Psoas muscle (tissue), 8 donors: ENCODE results near the gene GP2. TPM values are rescaled to one million over a fixed set of nuclear protein-coding genes. Genes with fewer than 3 reads are reported as not detected.

Experiments used
- ATAC-seq, 4 donors: fragments of 200-7000 bp; cut with Tn5 transposase; one replicate each; pipeline ENCODE4 v1.9.1; 2020; ENCODE audit warnings: moderate library complexity in 3 of 4, mild to moderate bottlenecking in 2 of 4
- DNase-seq, 2 donors: peaks; one replicate each; pipeline ENCODE4 v3.0.0-alpha.2; 2020
- H3K27ac ChIP-seq: fragments of 200-600 bp; one replicate; pipeline ENCODE4 v1.8.0; 2022
- H3K27me3 ChIP-seq, 3 donors: fragments of 200-600 bp in 1 of 3; one replicate each; pipeline versions ENCODE4 v1.6.1 to v1.8.0; 2013 to 2022; ENCODE audit warnings: low read length in 2 of 3, mild to moderate bottlenecking in 2 of 3, moderate library complexity in 1 of 3; ENCODE audit not compliant: insufficient read depth in 3 of 3
- H3K36me3 ChIP-seq, 2 donors: fragments of 200-600 bp in 1 of 2; one replicate each; pipeline versions ENCODE4 v1.6.1 to v1.8.0; 2013 to 2022; ENCODE audit warnings: low read depth in 1 of 2, mild to moderate bottlenecking in 1 of 2, moderate library complexity in 1 of 2; ENCODE audit not compliant: insufficient read depth in 1 of 2
- H3K4me1 ChIP-seq: fragments of 200-600 bp; one replicate; pipeline ENCODE4 v1.8.0; 2022
- H3K4me3 ChIP-seq: fragments of 200-600 bp; one replicate; pipeline ENCODE4 v1.8.0; 2022; ENCODE audit warnings: mild to moderate bottlenecking
- H3K9me3 ChIP-seq: fragments of 200-600 bp; one replicate; pipeline ENCODE4 v1.8.0; 2022
- WGBS, 3 donors: extraction: QIAGEN DNeasy Blood & Tissue Kit; methylation state at CpG; one replicate each; pipeline versions ENCODE4 v1.1.6 to v1.1.7; 2013; 5-methylcytosine and 5-hydroxymethylcytosine counted together
- intact Hi-C, 2 donors: fragments of 100-400 bp; cut with DNase I; formaldehyde crosslinking; loops; one replicate each; pipeline versions ENCODE4 v1.11.0 to v1.14.2; 2022
- polyA plus RNA-seq, 3 donors: library from polyadenylated mRNA; stranded (reverse); fragments of 200-250 nt; gene quantifications; one replicate each; pipeline ENCODE4 v1.2.3, GENCODE V29; 2013
- total RNA-seq, 4 donors: library from RNA; stranded (reverse); fragmentation: NEBNext Ultra II Directional in 2 of 4; extraction: Animal tissue kit (Norgen Biotek cat#: 25700) in 2 of 4; gene quantifications; one replicate each; pipeline versions ENCODE4 v1.2.1 to v1.2.4, GENCODE V29; 2021 to 2023
- TF ChIP-seq, protein P1 (sequence below): fragments of 200-600 bp; IDR thresholded peaks from one replicate; pipeline ENCODE4 v1.8.0; 2022; ENCODE audit warnings: antibody characterized with exemption
- donor health status: healthy with polysubstance abuse.
- donor health status: DM: no; HTN: no; CAD: no; lungs with moderate emphysema.
- donor health status: Bipolar disorder and iron deficiency.
- donor health status: healthy.
- donor health status: DM: yes; HTN: yes; CAD: no.
- donor health status: DM: no; HTN: no; CAD: no.
- donor health status: DM: no; HTN: no; CAD: no.
- donor health status: DM: yes; HTN: yes; CAD: no.

The GP2 gene
- total and polyA plus RNA-seq, 7 donors, result 0.34 to 3.1 (median 0.91) TPM; not detected in 3

GRCh38 chr16:20319406-20319805, 7.9 kb downstream of the GP2 start:
- TF ChIP-seq, protein P1, sequence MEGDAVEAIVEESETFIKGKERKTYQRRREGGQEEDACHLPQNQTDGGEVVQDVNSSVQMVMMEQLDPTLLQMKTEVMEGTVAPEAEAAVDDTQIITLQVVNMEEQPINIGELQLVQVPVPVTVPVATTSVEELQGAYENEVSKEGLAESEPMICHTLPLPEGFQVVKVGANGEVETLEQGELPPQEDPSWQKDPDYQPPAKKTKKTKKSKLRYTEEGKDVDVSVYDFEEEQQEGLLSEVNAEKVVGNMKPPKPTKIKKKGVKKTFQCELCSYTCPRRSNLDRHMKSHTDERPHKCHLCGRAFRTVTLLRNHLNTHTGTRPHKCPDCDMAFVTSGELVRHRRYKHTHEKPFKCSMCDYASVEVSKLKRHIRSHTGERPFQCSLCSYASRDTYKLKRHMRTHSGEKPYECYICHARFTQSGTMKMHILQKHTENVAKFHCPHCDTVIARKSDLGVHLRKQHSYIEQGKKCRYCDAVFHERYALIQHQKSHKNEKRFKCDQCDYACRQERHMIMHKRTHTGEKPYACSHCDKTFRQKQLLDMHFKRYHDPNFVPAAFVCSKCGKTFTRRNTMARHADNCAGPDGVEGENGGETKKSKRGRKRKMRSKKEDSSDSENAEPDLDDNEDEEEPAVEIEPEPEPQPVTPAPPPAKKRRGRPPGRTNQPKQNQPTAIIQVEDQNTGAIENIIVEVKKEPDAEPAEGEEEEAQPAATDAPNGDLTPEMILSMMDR, result no peak
- H3K36me3 ChIP-seq, result no peaks in the 10 kb centered on the region
- H3K4me3 ChIP-seq, result no peak overlapping the region
- DNase-seq (no peak), ATAC-seq (no peak)
- H3K27me3 ChIP-seq, result no peaks in the 10 kb centered on the region
- intact Hi-C loops, result no loop called here
- WGBS, 3 donors, result 66 to 76% (median 75%) methylated on average over 1 of the region's 1 CpG
- no peaks in the 10 kb centered on the region for H3K9me3 ChIP-seq
- H3K27ac ChIP-seq, result no peak overlapping the region
- no peaks in the 10 kb centered on the region for H3K4me1 ChIP-seq

DNA sequence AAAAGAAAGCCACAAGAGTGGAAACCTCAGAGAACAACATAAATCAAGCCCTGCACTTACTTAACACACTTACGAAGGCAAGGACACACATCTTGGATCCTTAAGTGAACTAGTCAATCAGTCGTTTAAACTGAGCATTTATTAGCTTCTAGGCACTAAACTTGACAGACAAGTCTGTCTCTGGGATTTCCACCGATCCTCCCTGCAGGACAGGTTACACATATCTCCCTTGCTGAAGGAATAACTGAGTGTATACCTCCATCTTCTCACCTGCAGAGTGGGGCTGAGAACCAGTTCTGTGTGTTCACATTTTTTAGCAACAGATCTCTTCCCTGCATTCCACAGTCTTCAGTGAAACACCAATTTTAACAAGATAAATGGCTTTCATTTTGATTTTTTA, 8.9 kb downstream of the GP2 start:
- ATAC-seq, result no peak
- 59 to 65% (median 61%) methylated on average over 3 of the region's 3 CpGs for WGBS, 3 donors
- no peak for DNase-seq

DNA sequence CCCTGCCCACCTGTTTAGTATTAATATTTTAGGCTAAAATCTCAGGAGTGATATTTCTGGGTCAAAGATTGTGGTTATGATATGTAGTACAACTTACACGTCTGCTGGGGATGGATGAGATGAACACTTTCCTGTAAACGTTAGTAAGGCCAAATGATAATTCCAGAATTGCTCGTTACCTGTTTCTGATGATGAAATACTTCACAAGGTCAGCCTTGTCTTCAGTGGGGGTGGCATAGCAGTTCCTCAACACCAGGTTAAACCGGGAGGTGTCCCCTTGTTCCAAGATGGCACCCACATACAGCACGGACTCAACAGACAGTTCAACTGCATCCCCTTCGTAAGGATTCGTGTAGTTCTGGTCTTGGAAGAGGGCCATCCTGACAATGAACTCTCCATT, 9.3 kb downstream of the GP2 start:
- Histone ChIP-seq H3K4me3 (no peak overlapping the region), H3K9me3 (no peaks in the 10 kb centered on the region), H3K27ac (no peak overlapping the region), H3K27me3 (no peaks in the 10 kb centered on the region), H3K36me3 (no peaks in the 10 kb centered on the region), H3K4me1 (no peaks in the 10 kb centered on the region)
- ATAC-seq, result no peak
- DNase-seq, result no peak
- intact Hi-C loops, result no loop called here
- WGBS, 3 donors, result 64 to 71% (median 68%) methylated on average over 7 of the region's 7 CpGs
- TF ChIP-seq, protein P1, result no peak

More for the DNA sequence above, 8.9 kb downstream of the GP2 start:
- no peaks in the 10 kb centered on the region for H3K27me3 ChIP-seq
- no peak overlapping the region for H3K27ac ChIP-seq
- intact Hi-C loops, result no loop called here
- no peaks in the 10 kb centered on the region for H3K36me3 ChIP-seq
- H3K4me1 ChIP-seq, result no peaks in the 10 kb centered on the region
- TF ChIP-seq, protein P1, result no peak
- no peak overlapping the region for H3K4me3 ChIP-seq
- H3K9me3 ChIP-seq, result no peaks in the 10 kb centered on the region

- H3K4me1 ChIP-seq, result no peaks in the 10 kb centered on the region
- intact Hi-C loops, result no loop called here
- no peak overlapping the region for H3K27ac ChIP-seq
- WGBS, 3 donors, result 38 to 39% (median 38%) methylated on average over 8 of the region's 8 CpGs
- ATAC-seq (no peak), DNase-seq (no peak)
- H3K9me3 ChIP-seq, result no peaks in the 10 kb centered on the region
- no peak overlapping the region for H3K4me3 ChIP-seq
- H3K27me3 ChIP-seq, result no peaks in the 10 kb centered on the region
- TF ChIP-seq, protein P1, result no peak
- H3K36me3 ChIP-seq, result no peaks in the 10 kb centered on the region
These were observed 10.2 kb downstream of the GP2 start for GRCh38 chr16:20317117-20317516.

GRCh38 chr16:20316715-20317114, 10.6 kb downstream of the GP2 start:
- no peaks in the 10 kb centered on the region for H3K27me3 ChIP-seq

More at GRCh38 chr16:20316715-20317114, 10.6 kb downstream of the GP2 start:
- no peak overlapping the region for H3K4me3 ChIP-seq
- 57 to 64% (median 57%) methylated on average over 5 of the region's 5 CpGs for WGBS, 3 donors
- no peak overlapping the region for H3K27ac ChIP-seq
- ATAC-seq (no peak), DNase-seq (no peak)
- no peaks in the 10 kb centered on the region for H3K9me3 ChIP-seq
- intact Hi-C loops, result no loop called here
- H3K4me1 ChIP-seq, result no peaks in the 10 kb centered on the region
- TF ChIP-seq, protein P1, result no peak
- no peaks in the 10 kb centered on the region for H3K36me3 ChIP-seq
